SW 1271 (cell line): ENCODE results near the gene PYGO2.
"Not testable (repeated sequence)": the region's sequence is repeated elsewhere in the genome, so short reads cannot be mapped to it uniquely, and the experiment has no call there.

Source experiments
- DNase-seq, 2 experiments: peaks; one replicate each; lab custom pipeline; 2025; lab: John Stamatoyannopoulos, UW

The PYGO2 gene

DNA sequence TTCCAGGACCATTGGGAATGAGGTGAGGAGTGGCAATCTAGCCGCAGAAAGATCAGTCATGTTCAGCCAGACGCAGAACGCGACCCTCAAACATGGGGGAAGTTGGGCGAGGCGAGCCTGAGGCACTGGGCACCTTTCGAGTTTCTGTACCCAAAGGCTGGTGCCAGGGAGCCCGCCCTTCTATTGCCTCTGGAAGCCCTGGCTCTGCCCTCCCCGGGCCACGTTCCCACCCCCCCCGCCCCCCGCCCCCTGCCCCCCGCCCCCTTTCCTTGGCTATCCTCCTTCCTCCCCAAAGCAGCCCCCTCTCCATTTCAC is 38.8 kb upstream of the PYGO2 start:
- no peak for DNase-seq

DNA sequence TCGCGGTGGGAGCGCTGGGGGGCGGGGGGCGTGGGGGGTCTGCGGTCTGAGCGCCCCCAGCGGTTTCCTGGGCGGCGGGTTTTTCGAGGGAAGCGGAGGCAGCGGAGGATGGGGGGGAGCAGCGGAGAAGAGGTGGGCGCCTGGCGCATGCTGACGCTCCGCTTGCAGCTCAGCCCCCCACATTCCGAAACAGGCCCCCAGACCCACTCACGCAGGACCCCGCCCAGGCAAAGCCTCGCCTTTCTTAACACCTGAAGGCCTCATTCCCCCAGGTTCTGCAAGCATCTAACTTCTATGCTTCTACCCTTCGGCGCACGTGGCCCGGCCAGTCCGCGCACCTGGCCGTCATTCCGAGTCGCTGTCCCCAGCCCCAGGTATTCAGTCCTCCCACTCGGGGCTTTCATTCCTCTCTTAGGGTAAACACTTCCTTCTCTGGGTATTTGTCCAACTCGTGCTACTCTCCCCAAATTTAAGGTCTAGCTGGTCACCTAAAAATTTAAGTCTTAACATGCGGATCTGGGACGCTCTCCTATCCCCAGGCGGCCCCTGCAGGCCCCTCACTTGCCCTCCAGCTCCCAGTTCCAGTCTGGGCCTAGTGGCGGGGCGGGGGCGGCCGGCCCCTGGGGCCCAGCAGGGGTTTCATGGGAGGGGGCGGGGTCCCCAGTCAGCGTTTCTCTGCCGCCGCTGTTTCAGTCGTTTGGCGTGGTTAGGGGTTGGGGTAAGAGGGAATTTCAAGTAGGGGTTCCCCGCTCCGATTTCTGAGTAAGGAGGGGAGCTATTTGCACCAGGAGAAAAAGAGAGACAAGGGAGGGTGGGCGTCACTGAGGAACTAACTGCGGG is 38.2 kb upstream of the PYGO2 start:
- DNase-seq, result no peak

DNA sequence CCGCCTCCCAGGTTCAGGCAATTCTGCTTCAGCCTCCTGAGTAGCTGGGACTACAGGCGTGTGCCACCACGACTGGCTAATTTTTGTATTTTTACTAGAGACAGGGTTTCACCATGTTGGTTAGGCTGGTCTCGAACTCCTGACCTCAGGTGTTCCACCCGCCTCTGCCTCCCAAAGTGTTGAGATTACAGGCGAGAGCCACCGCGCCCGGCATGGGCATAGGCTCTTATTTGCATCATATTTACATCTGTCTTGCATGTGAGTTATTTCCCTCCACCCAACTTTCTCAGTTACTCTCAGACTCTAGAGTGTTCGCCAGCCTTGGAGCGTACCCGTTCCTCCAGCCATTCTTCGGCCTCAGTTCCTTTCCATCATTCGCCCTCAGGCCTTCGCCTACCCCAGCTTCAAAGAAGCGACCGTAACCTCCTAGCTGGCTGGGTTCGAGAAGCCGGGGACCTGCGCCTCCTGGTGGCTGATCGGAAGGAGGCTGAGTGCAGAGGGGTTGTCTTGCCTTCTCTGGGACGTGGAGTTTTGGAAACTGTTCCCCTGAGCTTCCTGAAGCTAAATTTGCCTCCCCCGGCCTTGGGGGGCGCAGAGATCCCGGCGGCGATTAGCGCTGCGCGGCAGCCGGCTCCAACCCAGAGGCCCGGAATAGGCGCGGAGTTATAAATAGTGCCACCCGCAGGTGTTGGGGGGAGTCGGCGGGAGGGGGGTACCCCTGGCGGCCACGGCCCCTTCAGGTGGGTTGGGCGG is 37.4 kb upstream of the PYGO2 start:
- DNase-seq, result peak in 1 of 2 experiments; percentile 36

DNA sequence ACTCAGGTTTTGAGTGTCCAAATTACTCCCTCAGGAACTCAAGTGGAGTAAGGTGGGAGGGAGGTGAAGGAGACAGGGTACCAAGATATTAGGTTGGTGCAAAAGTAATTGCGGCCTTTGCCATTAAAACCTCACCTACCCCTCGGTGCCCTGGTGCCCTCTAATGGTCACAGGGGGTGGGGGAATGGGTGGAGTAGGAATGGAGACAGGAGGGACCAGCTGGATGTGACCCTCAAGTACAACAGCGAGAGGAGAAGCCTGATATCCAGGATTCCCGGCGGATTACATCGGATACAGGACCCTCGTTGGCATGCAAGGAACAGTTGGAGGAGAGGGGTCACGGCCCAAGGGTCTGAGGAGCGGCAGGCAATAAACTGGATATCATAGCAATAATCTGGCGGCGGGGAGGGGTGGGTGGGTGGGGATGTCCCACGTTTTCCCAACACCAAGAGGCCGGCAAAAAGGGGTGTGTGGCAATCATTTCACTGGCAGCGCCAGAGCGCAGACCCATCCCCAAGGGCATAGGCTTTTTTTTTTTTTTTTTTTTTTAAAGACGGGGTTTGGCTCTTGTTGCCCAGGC is 36.7 kb upstream of the PYGO2 start:
- no peak for DNase-seq

DNA sequence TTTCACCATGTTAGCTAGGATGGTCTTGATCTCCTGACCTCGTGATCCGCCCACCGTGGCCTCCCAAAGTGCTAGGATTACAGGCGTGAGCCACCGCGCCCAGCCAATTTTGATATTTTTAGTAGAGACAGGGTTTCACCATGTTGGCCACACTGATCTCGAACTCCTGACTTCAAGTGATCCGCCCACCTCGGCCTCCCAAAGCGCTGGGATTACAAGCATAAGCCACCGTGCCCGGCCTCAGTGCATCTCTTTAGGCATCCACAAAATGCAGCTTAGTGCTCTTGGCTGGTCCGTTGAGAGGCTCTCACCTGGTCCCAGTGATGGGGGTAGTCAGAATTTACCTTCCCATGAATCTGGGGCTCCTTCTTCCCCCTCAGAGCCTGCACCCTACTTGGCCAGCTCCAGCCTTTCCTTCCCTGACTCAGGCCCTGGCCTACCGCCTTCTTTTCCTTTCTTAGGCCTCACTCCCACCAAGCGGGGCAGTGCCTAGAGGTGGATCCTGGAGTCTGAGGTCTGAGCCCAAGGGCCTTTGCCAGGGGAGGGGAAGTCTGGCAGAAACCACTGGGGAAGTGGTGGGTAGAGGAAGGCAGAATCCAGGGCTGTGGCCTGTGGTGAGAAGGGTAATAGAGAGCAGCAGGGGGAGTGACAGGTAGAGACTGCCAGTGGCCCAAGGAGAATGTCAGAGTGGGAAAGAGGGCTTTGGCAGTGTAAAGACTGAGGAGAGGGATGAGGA is 35.6 kb upstream of the PYGO2 start:
- DNase-seq, result no peak

DNA sequence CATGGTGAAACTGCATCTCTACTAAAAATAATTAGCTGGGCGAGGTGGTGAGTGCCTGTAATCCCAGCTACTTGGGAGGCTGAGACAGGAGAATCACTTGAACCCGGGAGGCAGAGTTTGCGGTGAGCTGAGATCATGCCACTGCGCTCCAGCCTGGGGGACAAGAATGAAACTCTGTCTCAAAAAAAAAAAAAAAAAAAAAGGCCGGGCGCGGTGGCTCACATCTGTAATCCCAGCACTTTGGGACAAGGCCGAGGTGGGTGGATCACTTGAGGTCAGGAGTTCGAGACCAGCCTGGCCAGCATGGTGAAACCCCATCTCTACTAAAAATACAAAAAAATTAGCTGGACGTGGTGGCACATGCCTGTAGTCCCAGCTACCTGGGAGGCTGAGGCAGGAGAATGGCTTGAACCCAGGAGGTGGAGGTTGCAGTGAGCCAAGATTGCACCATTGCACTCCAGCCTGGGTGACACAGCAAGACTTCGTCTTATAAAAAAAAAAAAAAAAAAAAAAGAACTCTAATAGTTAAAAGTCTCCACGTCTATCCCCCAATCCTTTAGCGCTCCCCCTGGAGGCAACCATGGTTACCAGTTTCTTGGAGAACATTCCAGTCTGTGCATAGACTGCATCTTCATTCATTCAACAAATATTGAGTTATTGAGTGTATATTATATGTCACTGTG is 33.9 kb upstream of the PYGO2 start:
- DNase-seq, result peak; percentile 45 to 62

DNA sequence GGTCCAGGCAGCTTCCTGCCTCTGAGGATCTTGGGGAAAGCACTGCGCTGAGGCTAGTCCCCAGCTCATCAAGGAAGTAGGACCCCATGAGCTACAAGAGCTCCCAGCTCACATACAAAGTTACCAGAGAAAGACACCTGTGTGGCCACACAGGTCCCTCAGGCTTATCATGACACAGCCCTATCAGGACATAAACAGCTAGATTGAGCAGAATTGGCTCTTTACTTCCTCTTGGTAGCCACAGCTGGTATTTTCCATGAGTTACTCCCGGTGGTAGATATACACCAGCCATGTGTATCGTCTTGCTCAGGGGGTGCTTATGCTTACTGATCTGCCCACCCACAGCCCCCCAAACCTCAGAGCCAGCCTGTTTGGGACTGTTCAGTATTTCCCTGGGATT is 33.0 kb upstream of the PYGO2 start:
- no peak for DNase-seq

DNA sequence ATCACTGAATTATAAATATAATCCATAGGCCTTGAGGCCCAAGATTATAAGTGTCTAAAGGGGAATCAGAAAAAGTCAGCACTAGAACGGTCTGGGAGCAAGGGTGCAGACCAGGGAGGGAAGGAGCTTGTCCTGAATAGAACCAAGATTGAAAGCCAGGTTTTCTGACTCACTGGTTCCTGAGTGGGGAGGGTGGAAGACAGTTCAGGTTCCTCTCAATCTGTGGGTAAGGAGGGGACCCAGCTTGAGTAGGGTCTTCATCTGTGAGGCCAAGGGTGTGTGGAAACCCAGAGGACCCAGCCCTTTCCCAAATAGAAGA is 32.6 kb upstream of the PYGO2 start:
- no peak for DNase-seq

DNA sequence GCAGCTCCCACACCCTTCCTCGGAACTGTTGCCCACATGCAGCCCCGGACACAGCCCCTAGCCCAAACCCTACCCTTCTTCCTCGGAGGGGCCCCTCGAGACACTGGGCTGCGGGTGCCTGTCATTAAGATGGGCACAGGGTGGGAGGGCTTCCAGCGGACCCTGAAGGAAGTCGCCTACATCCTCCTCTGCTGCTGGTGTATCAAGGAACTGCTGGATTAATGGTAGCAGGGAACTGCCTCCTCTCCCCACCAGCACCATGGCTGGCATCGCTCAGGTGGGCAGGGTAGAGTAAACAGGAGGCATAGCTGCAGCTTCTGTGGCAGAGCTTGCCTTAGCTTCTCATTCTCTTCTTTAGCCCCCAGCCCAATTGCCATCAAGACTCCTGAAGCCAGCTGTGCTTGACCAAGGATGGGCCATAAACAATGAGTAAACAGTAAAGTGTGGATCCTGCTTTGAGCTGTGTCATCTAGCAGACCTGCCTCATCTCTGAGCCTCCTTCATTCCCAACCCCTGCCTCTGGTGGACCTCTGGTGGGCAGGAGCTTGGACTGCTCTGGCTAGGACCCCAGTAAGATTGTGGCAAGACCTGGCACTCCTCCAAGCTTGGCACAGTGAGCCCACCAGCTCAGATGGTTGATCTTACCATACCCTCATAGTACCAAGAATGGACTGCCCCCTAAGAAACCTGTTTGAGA is 32.1 kb upstream of the PYGO2 start, which contains the start of gene LENEP:
TSS of gene LENEP (plus strand) at position 15 of the 697 bp plus-strand sequence. CDS start at position 37, 22 bp downstream.
- no peak for DNase-seq

DNA sequence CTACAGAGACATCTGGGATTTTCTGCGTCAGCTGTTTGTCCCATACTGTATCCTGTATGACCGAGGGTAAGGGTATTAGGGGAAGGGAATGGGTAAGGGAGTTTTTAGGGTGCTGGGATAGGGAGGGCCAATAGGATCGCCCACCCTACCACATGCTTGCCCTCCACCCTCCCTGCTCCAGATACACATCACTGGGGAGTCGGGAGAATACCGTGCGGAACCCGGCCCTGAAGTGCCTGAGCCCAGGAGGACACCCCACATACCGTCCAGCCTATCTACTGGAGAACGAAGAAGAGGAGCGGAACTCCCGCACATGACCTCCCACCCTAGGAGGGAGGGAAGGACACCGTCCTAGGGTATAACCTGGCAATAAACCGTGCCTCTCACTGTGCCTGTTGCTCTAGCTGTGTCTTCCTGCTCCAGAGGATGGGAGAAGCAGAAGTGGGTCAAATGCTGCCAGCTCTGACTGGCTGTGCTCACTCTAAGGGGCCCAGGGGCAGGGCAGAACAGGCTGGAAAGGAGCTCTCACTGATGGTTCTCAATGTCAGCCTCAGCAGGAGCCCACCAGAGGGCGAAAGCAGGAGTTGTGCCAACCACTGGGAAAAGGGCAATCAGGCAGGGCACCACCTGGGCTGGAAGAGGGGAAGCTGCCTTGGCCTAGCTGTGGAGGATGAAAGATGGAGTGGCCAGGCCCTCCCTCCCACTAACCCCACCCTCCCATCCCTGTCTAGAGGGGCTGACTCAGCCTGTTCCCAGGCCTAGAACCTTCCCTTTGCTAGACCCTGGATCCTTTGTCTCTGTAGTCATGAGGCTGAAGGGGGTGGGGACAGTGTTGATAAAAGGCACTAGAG is 31.4 kb upstream of the PYGO2 start:
- DNase-seq, result no peak

DNA sequence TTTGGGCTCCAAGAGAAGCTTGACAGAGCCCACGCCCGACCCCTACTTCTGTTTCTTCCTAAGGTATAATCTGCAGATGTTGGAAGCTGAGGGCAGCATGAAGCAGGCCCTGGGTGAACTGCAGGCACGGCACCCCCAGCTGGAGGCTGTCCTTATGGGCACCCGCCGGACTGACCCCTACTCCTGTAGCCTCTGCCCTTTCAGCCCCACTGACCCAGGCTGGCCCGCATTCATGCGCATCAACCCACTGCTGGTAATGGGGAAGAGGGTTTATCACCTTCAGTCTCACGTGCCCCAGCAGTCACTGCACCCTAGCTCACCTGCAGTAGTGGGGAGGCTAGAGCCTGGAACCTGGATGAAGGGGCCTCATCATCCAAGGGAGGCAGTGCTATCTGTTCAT is 28.7 kb upstream of the PYGO2 start:
- no peak for DNase-seq

DNA sequence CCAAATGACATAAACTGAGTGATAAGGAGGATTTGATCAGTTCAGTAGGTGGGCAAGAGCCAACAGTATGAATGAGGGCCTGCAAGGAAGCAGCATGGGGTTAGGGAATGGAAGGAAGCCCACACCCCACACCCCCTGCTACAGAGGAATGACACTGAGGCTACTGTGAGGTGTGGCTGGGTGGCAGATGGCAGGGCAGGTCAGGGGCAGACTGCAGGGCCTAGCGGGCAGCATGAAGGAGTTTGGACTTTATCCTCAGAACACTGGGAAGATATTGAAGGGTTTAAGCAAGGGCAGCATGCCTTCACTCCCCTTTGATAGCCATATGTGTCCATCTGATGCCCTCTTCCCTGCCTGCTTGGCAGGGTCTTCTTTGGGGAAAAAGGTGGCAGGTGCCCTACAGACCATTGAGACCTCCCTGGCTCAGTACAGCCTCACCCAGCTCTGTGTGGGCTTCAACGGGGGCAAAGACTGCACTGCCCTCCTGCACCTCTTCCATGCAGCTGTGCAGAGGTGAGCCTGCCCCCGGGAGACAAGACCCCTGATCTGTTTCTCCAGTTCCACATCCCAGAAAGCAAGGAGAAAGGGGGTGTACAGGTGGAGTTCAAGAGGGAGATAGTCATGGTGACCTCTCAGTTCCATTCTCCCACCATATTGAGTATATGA is 27.7 kb upstream of the PYGO2 start:
- no peak for DNase-seq

DNA sequence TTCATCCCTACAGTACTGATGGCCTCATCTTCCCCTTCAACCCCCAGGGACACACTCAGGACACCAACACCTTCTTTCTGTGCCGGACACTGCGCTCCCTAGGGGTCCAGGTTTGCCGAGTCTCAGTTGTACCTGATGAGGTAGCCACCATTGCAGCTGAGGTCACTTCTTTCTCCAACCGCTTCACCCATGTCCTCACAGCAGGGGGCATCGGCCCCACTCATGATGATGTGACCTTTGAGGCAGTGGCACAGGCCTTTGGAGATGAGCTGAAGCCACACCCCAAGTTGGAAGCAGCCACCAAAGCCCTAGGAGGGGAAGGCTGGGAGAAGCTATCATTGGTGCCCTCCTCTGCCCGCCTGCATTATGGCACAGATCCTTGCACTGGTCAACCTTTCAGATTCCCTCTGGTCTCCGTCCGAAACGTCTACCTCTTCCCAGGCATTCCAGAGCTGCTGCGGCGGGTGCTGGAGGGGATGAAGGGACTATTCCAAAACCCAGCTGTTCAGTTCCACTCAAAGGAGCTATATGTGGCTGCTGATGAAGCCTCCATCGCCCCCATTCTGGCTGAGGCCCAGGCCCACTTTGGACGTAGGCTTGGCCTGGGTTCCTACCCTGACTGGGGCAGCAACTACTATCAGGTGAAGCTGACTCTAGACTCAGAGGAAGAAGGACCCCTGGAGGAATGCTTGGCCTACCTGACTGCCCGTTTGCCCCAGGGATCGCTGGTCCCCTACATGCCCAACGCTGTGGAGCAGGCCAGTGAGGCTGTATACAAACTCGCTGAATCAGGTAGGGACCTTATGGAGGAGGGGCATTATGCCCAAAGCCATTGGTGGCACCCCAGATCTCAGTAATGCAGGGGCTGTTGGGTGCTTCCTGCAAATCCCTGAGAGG is 26.7 kb upstream of the PYGO2 start:
- no peak for DNase-seq

DNA sequence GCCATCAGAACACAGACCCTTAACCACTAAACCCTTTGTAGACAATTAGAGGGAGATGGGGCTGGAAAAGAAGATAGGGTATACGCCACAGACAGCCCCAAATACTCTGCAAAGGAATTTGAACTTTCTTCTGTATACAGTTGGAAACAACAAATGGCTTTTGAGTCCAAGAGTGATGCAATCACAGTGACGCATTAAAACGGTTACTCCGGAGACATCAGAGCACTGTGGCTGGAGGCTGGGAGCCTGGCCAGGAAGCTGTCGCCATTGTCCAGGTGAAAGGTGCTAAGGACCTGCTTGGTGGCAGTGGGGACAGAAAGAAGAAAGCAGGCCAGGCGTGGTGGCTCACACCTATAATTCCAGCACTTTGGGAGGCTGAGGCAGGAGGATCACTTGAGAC is 25.7 kb upstream of the PYGO2 start:
- DNase-seq, result no peak

DNA sequence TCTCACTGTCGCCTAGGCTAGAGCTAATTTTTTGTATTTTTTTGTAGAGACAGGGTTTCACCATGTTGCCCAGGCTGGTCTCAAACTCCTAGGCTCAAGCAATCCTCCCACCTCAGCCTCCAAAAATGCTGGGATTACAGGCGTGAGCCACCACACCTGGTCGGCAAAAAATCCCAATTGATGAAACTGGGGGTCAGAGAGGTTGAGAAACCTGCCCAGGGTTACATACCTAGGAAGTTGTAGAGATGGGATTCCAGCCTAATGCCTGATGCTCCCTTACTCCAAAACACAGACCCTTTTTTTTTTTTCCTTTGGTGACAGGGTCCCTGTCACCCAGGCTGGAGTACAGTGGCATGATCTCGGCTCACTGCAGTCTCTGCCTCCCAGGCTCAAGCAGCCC is 25.2 kb upstream of the PYGO2 start:
- DNase-seq, result not testable (repeated sequence)

DNA sequence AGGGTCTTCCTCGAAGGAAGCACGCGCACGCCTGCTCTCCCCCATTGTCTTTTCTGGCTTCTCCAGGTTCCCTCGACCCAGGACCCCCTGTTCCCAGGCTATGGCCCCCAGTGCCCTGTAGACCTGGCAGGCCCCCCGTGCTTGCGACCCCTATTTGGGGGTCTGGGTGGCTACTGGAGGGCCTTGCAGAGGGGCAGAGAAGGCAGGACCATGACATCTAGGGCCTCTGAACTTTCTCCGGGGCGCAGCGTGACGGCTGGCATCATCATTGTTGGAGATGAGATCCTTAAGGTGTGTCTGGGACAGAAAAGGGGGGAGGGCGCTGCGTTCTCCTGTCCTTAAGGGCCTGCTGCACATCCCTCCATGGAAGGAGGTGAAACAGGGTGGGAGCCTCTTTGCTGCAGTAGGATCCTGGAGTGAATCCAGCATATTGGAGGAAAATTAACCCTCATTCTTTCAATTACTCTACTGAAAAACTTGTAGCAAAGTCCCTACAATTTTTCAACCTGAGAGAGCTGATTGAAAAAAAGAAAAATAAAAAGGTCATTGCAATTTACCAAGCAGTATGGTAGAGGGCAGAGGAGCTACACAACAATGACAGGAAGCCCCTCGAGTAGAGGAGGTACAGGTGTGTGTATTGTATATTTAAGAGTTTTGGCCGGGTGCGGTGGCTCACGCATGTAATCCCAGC is 22.3 kb upstream of the PYGO2 start:
- DNase-seq, result no peak

DNA sequence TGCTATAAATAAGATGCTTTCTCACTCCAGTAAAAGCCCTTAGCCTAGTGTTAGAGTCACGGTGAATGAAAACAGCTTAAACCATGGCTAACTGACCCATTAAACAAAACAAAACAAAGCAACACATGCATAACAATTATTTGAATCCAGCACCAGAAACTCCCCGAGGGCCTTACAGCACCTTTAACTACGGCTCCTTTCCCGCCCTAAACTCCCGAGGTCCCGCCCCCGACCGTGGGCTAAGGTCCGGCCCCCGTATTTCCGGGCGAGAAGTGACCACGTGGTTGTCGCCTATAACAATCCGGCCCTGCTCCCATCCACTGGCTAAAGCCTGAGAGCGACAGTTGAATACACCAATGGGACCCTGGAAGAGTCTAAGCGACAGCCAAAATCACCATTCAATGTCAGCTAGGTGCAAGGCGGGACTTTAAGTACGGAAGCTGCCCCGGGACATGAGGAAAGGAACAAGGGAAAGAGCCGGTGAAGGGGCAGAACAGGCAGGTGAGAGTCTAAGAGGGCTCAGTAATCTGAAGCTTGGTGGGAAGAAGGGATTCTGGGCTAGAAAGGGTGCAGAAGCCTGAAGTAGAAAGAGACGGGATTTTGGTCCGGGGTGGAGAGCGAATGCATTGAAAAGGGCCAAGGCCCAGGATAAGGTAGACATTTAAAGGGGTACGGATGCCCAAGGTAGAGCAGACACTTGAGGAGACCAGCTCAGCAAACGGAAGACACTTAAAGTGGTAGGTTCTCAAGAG is 21.5 kb upstream of the PYGO2 start, which contains the start of gene FLAD1:
TSS of gene FLAD1 (plus strand) at position 448 of the 752 bp plus-strand sequence. CDS start 351 bp downstream, outside the sequence.
- peak; percentile 93 to 98 for DNase-seq
